Panc1 (cell line): ENCODE measurements around the gene ZNF670.
A peak's percentile ranks its signal among the peaks of the same experiment; 100 is the strongest.

ENCODE experiments used
- REST ChIP-seq, 2 experiments: IDR thresholded peaks; 2 replicates each; pipeline ENCODE4 v1.6.1; 2011 to 2012; ENCODE audit warnings: low read depth in 2 of 2, control low read depth in 1 of 2, low read length in 1 of 2, mild to moderate bottlenecking in 1 of 2, moderate library complexity in 1 of 2; ENCODE audit not compliant: insufficient read depth in 1 of 2
- SIN3A ChIP-seq: IDR thresholded peaks from 2 replicates; pipeline ENCODE4 v1.6.1; 2012; ENCODE audit warnings: low read depth, mild to moderate bottlenecking, low read length, moderate library complexity, borderline replicate concordance; ENCODE audit not compliant: insufficient read depth
- TF ChIP-seq, protein P1 (sequence below): fragments of 450-650 bp; IDR thresholded peaks from 2 replicates; pipeline ENCODE4 v1.5.1; 2017; ENCODE audit warnings: mild to moderate bottlenecking

GRCh38 chr1:247078258-247079140 is at the start of gene ZNF670:
- TF ChIP-seq, protein P1, sequence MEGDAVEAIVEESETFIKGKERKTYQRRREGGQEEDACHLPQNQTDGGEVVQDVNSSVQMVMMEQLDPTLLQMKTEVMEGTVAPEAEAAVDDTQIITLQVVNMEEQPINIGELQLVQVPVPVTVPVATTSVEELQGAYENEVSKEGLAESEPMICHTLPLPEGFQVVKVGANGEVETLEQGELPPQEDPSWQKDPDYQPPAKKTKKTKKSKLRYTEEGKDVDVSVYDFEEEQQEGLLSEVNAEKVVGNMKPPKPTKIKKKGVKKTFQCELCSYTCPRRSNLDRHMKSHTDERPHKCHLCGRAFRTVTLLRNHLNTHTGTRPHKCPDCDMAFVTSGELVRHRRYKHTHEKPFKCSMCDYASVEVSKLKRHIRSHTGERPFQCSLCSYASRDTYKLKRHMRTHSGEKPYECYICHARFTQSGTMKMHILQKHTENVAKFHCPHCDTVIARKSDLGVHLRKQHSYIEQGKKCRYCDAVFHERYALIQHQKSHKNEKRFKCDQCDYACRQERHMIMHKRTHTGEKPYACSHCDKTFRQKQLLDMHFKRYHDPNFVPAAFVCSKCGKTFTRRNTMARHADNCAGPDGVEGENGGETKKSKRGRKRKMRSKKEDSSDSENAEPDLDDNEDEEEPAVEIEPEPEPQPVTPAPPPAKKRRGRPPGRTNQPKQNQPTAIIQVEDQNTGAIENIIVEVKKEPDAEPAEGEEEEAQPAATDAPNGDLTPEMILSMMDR: no peak
- TF ChIP-seq SIN3A (peak; percentile 44; the same call in 1 of the 2 replicates), REST (IDR thresholded peaks at IDR 0.05; ENCODE audit: insufficient read depth in 1 of 2, low read depth in 2 of 2, low read length in 1 of 2) (no peak)
